Stimulated activated CD4-positive, alpha-beta T cell treated with anti-CD3 and anti-CD28 coated beads, TNF-alpha, amount 100 ng/mL, for 1 hour (primary cell): ENCODE data around the gene HOXA5.

Experiments used
- DNase-seq, 3 donors: peaks; one replicate each; pipeline ENCODE4 v3.0.0-alpha.2; 2020; ENCODE audit warnings: low read depth in 3 of 3, low spot score in 1 of 3

Gene HOXA5

GRCh38 chr7:27149842-27150567 is 6.5 kb upstream of the HOXA5 start:
- DNase-seq = no peak

GRCh38 chr7:27148756-27149641 is 5.5 kb upstream of the HOXA5 start:
- DNase-seq = no peak

GRCh38 chr7:27148031-27148755 is 4.7 kb upstream of the HOXA5 start:
- DNase-seq = no peak

GRCh38 chr7:27147199-27148030 is 3.9 kb upstream of the HOXA5 start, which contains the start of gene HOXA6:
Gene HOXA6 (minus strand): TSS chr7:27147774. CDS start chr7:27147749, 25 bp downstream.
- DNase-seq = no peak

- DNase-seq = no peak
Observed at GRCh38 chr7:27146491-27147198, 3.2 kb upstream of the HOXA5 start.

- no peak for DNase-seq
Observed at GRCh38 chr7:27145914-27146412, 2.5 kb upstream of the HOXA5 start.

GRCh38 chr7:27145165-27145913 is 1.9 kb upstream of the HOXA5 start:
- no peak for DNase-seq

GRCh38 chr7:27144781-27145164 is 1.3 kb upstream of the HOXA5 start:
- no peak for DNase-seq

- DNase-seq = no peak
Observed at GRCh38 chr7:27143950-27144780, 684 bp upstream of the HOXA5 start.

GRCh38 chr7:27142580-27143022 is 880 bp downstream of the HOXA5 start:
- DNase-seq = no peak

- DNase-seq = no peak
Observed at GRCh38 chr7:27141923-27142579, 1.4 kb downstream of the HOXA5 start.

- no peak for DNase-seq
Observed at GRCh38 chr7:27141137-27141922, 2.2 kb downstream of the HOXA5 start.

- no peak for DNase-seq
Observed at GRCh38 chr7:27140126-27140857, 3.2 kb downstream of the HOXA5 start.

- no peak for DNase-seq
Observed at GRCh38 chr7:27139334-27140125, 4.0 kb downstream of the HOXA5 start.

GRCh38 chr7:27138985-27139333 is 4.5 kb downstream of the HOXA5 start:
- no peak for DNase-seq

- no peak for DNase-seq
Observed at GRCh38 chr7:27138472-27138871, 5.0 kb downstream of the HOXA5 start.
